Measurements from ENCODE around the gene POLG2. TPM values are rescaled to one million over a fixed set of nuclear protein-coding genes. Genes with fewer than 3 reads are reported as not detected.

POLG2 gene
- total RNA-seq, 4 donors from 2014 or later = 2.4 to 41.8 (median 17.8) TPM

GRCh38 chr17:64532409-64532808 is 35.6 kb upstream of the POLG2 start:
- intact Hi-C loops (cut with DNase I; ENCODE audit: low total_unique reads) = no loop called here
- Histone ChIP-seq H3K9me3 (no peaks in the 10 kb centered on the region), H3K27me3 (no peaks in the 10 kb centered on the region), H3K4me3 (no peak overlapping the region), H3K27ac (no peak overlapping the region), H3K4me1 (no peaks in the 10 kb centered on the region), H3K36me3 (no peaks in the 10 kb centered on the region)
- no peak for DNase-seq
- no peak for TF ChIP-seq POLR2A (IDR thresholded peaks at IDR 0.05)
- TF ChIP-seq, protein P1, sequence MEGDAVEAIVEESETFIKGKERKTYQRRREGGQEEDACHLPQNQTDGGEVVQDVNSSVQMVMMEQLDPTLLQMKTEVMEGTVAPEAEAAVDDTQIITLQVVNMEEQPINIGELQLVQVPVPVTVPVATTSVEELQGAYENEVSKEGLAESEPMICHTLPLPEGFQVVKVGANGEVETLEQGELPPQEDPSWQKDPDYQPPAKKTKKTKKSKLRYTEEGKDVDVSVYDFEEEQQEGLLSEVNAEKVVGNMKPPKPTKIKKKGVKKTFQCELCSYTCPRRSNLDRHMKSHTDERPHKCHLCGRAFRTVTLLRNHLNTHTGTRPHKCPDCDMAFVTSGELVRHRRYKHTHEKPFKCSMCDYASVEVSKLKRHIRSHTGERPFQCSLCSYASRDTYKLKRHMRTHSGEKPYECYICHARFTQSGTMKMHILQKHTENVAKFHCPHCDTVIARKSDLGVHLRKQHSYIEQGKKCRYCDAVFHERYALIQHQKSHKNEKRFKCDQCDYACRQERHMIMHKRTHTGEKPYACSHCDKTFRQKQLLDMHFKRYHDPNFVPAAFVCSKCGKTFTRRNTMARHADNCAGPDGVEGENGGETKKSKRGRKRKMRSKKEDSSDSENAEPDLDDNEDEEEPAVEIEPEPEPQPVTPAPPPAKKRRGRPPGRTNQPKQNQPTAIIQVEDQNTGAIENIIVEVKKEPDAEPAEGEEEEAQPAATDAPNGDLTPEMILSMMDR (IDR thresholded peaks at IDR 0.05) = no peak

DNA sequence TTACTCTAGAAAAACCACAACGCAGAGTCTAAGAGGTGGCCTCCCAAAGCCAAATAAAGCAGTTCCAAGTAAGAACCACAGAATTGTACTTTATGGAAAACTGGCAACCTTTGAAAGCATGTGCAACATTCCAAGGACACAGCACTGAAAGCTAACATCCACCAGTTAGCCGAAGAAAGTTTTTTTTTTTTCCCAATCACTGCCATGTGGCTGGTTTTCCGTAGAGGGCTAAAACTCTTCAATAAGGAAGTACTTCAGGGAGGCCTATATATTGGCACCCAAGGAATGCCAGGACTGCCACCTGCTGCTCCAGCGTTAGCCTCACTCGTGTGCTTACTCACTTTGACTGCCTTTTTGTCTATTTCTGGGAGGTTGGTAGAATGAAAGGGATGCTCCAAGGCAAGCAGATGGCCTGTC is 35.1 kb upstream of the POLG2 start:
- TF ChIP-seq, protein P1 (IDR thresholded peaks at IDR 0.05) = no peak
- no peak for TF ChIP-seq POLR2A (IDR thresholded peaks at IDR 0.05)
- Histone ChIP-seq H3K4me3 (no peak overlapping the region), H3K36me3 (no peaks in the 10 kb centered on the region), H3K27me3 (no peaks in the 10 kb centered on the region), H3K27ac (no peak overlapping the region), H3K9me3 (no peaks in the 10 kb centered on the region), H3K4me1 (no peaks in the 10 kb centered on the region)
- intact Hi-C loops (cut with DNase I; ENCODE audit: low total_unique reads) = no loop called here
- no peak for DNase-seq

DNA sequence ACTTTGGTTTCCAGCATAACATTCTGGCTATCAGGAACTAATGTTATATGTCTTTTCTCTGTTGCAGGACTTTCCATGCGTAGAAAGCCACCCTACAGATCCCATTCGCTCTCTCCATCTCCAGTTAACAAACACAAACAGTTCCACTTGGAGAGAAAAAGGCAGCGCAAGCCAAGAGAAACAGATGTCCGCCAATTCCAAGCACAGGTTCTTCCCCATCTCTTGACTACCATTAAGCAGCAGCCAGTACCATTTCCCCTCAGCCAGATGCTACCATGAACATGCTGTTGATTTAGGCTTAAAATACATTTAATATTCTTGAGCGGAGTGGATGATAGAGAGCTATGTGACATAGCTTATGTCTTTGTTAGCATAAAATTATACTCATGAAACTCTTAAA is 32.4 kb upstream of the POLG2 start:
- intact Hi-C loops (cut with DNase I; ENCODE audit: low total_unique reads) = no loop called here
- Histone ChIP-seq H3K27ac (no peak overlapping the region), H3K27me3 (no peaks in the 10 kb centered on the region), H3K4me3 (no peak overlapping the region), H3K9me3 (no peaks in the 10 kb centered on the region), H3K4me1 (no peaks in the 10 kb centered on the region), H3K36me3 (no peaks in the 10 kb centered on the region)
- no peak for DNase-seq
- no peak for TF ChIP-seq POLR2A (IDR thresholded peaks at IDR 0.05)
- TF ChIP-seq, protein P1 (IDR thresholded peaks at IDR 0.05) = no peak

- H3K36me3 ChIP-seq = no peaks in the 10 kb centered on the region
- intact Hi-C loops (cut with DNase I; ENCODE audit: low total_unique reads) = no loop called here
Observed at GRCh38 chr17:64527914-64528313, 31.1 kb upstream of the POLG2 start.

GRCh38 chr17:64520359-64520758 is 23.5 kb upstream of the POLG2 start:
- Histone ChIP-seq H3K27ac (no peak overlapping the region), H3K4me1 (no peaks in the 10 kb centered on the region), H3K9me3 (no peaks in the 10 kb centered on the region), H3K4me3 (no peak overlapping the region), H3K27me3 (no peaks in the 10 kb centered on the region), H3K36me3 (no peaks in the 10 kb centered on the region)
- no peak for DNase-seq
- no peak for TF ChIP-seq POLR2A (IDR thresholded peaks at IDR 0.05)
- TF ChIP-seq, protein P1 (IDR thresholded peaks at IDR 0.05) = no peak
- intact Hi-C loops (cut with DNase I; ENCODE audit: low total_unique reads) = no loop called here

More at GRCh38 chr17:64527914-64528313, 31.1 kb upstream of the POLG2 start:
- Histone ChIP-seq H3K9me3 (no peaks in the 10 kb centered on the region), H3K27ac (no peak overlapping the region), H3K4me1 (no peaks in the 10 kb centered on the region), H3K27me3 (no peaks in the 10 kb centered on the region), H3K4me3 (no peak overlapping the region)
- TF ChIP-seq, protein P1 (IDR thresholded peaks at IDR 0.05) = no peak
- TF ChIP-seq POLR2A (IDR thresholded peaks at IDR 0.05) = no peak
- no peak for DNase-seq
